HCT116 (cell line): ENCODE results near the gene HEMK1. TPM values are rescaled to one million over a fixed set of nuclear protein-coding genes. Genes with fewer than 3 reads are reported as not detected.
A peak's percentile ranks its signal among the peaks of the same experiment; 100 is the strongest.

Experiments used
- ATAC-seq: fragments of 200-7000 bp; cut with Tn5 transposase; 2 replicates; pipeline ENCODE4 v1.9.1; 2020; ENCODE audit warnings: mild to moderate bottlenecking, moderate library complexity
- BruUV-seq: library from RNA; stranded (reverse); fragments of 400-500 nt; replicated peaks from 2 replicates; lab custom pipeline; 2021; lab: Mats Ljungman, UMichigan
- CTCF ChIA-PET: fragments of 300-600 bp; sonication (Branson Sonifier 250); formaldehyde crosslinking; loops from one replicate; lab custom pipeline; 2021; ENCODE audit warnings: antibody characterized with exemption; lab: Charles Lee
- POLR2A ChIA-PET: fragments of 300-600, 350-600 bp; sonication (Branson Sonifier 250); formaldehyde crosslinking; loops from one replicate; lab custom pipeline; 2021; ENCODE audit warnings: antibody characterized with exemption; lab: Charles Lee
- RAD21 ChIA-PET, 2 experiments: fragments of 300-600 bp; sonication (Branson Sonifier 250); formaldehyde crosslinking; loops; one replicate each; lab custom pipeline; 2023; ENCODE audit warnings: low total read pairs in 2 of 2; ENCODE audit not compliant: uncharacterized antibody in 2 of 2, unreplicated experiment in 2 of 2, low non-redundant PET in 1 of 2; lab: Charles Lee
- DNase-seq: peaks from one replicate; pipeline ENCODE4 v3.0.0-alpha.2; 2010; ENCODE audit warnings: low read depth, low spot score
- H2AFZ ChIP-seq: fragments of 200-600 bp; shearing (Covaris generic), sonication (generic); 2 replicates; pipeline ENCODE4 v1.6.1; 2017; ENCODE audit warnings: low read depth, mixed run types, mixed read lengths, antibody characterized with exemption, low read length; ENCODE audit not compliant: poor library complexity, severe bottlenecking
- H3K27ac ChIP-seq: 2 replicates; pipeline ENCODE4 v1.5.1; 2012; ENCODE audit warnings: low read depth, low read length
- H3K27me3 ChIP-seq: fragments of 200-600 bp; sonication (generic); 2 replicates; pipeline ENCODE4 v1.6.1; 2016; ENCODE audit warnings: mixed run types, low read length, mixed read lengths; ENCODE audit not compliant: insufficient read depth
- H3K36me3 ChIP-seq, 2 experiments: fragments of 200-500 bp in 1 of 2; fragments of 200-600 bp in 1 of 2; sonication (Bioruptor generic) in 1 of 2; sonication (generic) in 1 of 2; 2 replicates each; pipeline versions ENCODE4 v1.5.1 to v1.6.1; 2014 to 2016; ENCODE audit warnings: low read length in 2 of 2, inconsistent platforms in 1 of 2, mixed read lengths in 1 of 2, mixed run types in 1 of 2; ENCODE audit not compliant: insufficient read depth in 2 of 2, control insufficient read depth in 1 of 2
- H3K4me1 ChIP-seq, 2 experiments: fragments of 200-600 bp in 1 of 2; sonication (generic) in 1 of 2; 2 replicates each; pipeline versions ENCODE4 v1.5.1 to v1.6.1; 2012 to 2017; ENCODE audit warnings: low read length in 2 of 2, inconsistent platforms in 1 of 2, mild to moderate bottlenecking in 1 of 2, mixed read lengths in 1 of 2, mixed run types in 1 of 2, moderate library complexity in 1 of 2; ENCODE audit not compliant: insufficient read depth in 2 of 2, control insufficient read depth in 1 of 2
- H3K4me2 ChIP-seq: fragments of 200-600 bp; sonication (generic); 2 replicates; pipeline ENCODE4 v1.6.1; 2017; ENCODE audit warnings: mixed run types, low read length, mixed read lengths
- H3K4me3 ChIP-seq, 2 experiments: fragments of 200-600 bp in 1 of 2; sonication (generic) in 1 of 2; replicated peaks in 1 of 2; 2 replicates each; pipeline ENCODE4 v1.5.1; 2011 to 2016; ENCODE audit warnings: low read length in 2 of 2, control low read depth in 1 of 2, low read depth in 1 of 2, mild to moderate bottlenecking in 1 of 2, mixed read lengths in 1 of 2, mixed run types in 1 of 2
- H3K79me2 ChIP-seq: fragments of 200-600 bp; sonication (generic); 2 replicates; pipeline ENCODE4 v1.6.1; 2017; ENCODE audit warnings: mild to moderate bottlenecking, mixed run types, low read length, moderate library complexity, mixed read lengths; ENCODE audit not compliant: insufficient read depth
- H3K9ac ChIP-seq: fragments of 200-600 bp; sonication (generic); 2 replicates; pipeline ENCODE4 v1.6.1; 2016; ENCODE audit warnings: low read length, mixed read lengths
- H3K9me2 ChIP-seq: fragments of 200-600 bp; sonication (generic), shearing (Covaris generic); 2 replicates; pipeline ENCODE4 v1.6.1; 2017; ENCODE audit warnings: mixed run types, mild to moderate bottlenecking, moderate library complexity; ENCODE audit not compliant: insufficient read depth
- H3K9me3 ChIP-seq, 2 experiments: fragments of 200-500 bp in 1 of 2; fragments of 200-600 bp in 1 of 2; sonication (Bioruptor generic) in 1 of 2; sonication (generic) in 1 of 2; 2 replicates each; pipeline ENCODE4 v1.6.1; 2014 to 2017; ENCODE audit warnings: low read length in 2 of 2, mixed read lengths in 2 of 2, inconsistent platforms in 1 of 2, low read depth in 1 of 2, mild to moderate bottlenecking in 1 of 2, mixed run types in 1 of 2, moderate library complexity in 1 of 2; ENCODE audit not compliant: control insufficient read depth in 1 of 2, insufficient read depth in 1 of 2
- H4K20me1 ChIP-seq: fragments of 200-600 bp; sonication (generic), shearing (Covaris generic); 2 replicates; pipeline ENCODE4 v1.6.1; 2017; ENCODE audit warnings: mixed run types, mild to moderate bottlenecking, moderate library complexity; ENCODE audit not compliant: insufficient read depth
- CTCF ChIP-seq, 3 experiments: fragments of 200-600 bp in 1 of 3; sonication (generic) in 1 of 3; IDR thresholded peaks in 2 of 3; conservative IDR thresholded peaks in 1 of 3; 2 replicates each; pipeline ENCODE4 v1.5.1; 2012 to 2017; ENCODE audit warnings: low read depth in 2 of 3, low read length in 2 of 3, antibody characterized with exemption in 1 of 3, borderline replicate concordance in 1 of 3, control low read depth in 1 of 3, mild to moderate bottlenecking in 1 of 3, mixed read lengths in 1 of 3, mixed run types in 1 of 3, moderate library complexity in 1 of 3; ENCODE audit not compliant: insufficient read depth in 1 of 3
- EGR1 ChIP-seq: IDR thresholded peaks from 2 replicates; pipeline ENCODE4 v1.6.1; 2012; ENCODE audit warnings: low read depth
- EZH2 ChIP-seq: fragments of 200-600 bp; sonication (generic); IDR thresholded peaks from 2 replicates; pipeline ENCODE4 v1.6.1; 2017; ENCODE audit warnings: antibody characterized with exemption, mixed run types
- EZH2phosphoT487 ChIP-seq: fragments of 200-600 bp; IDR thresholded peaks from 2 replicates; pipeline ENCODE4 v1.6.1; 2018; ENCODE audit warnings: antibody characterized with exemption, borderline replicate concordance
- JUND ChIP-seq: IDR thresholded peaks from 2 replicates; pipeline ENCODE4 v1.6.1; 2012
- MAX ChIP-seq: IDR thresholded peaks from 2 replicates; pipeline ENCODE4 v1.6.1; 2012
- POLR2AphosphoS5 ChIP-seq: IDR thresholded peaks from 2 replicates; pipeline ENCODE4 v1.6.1; 2011; ENCODE audit warnings: mild to moderate bottlenecking, low read depth, low read length, moderate library complexity
- RAD21 ChIP-seq: IDR thresholded peaks from 2 replicates; pipeline ENCODE4 v1.6.1; 2012; ENCODE audit warnings: low read depth, mild to moderate bottlenecking
- SIN3A ChIP-seq: IDR thresholded peaks from 2 replicates; pipeline ENCODE4 v1.6.1; 2012; ENCODE audit warnings: low read depth
- SP1 ChIP-seq: IDR thresholded peaks from 2 replicates; pipeline ENCODE4 v1.6.1; 2012; ENCODE audit warnings: low read depth
- TCF7L2 ChIP-seq: IDR thresholded peaks from 2 replicates; pipeline ENCODE4 v1.7.0; 2011; ENCODE audit warnings: borderline replicate concordance, inconsistent platforms; ENCODE audit not compliant: insufficient read depth, insufficient read length; ENCODE audit errors: extremely low read depth
- ZBTB33 ChIP-seq: IDR thresholded peaks from 2 replicates; pipeline ENCODE4 v1.6.1; 2011; ENCODE audit warnings: mild to moderate bottlenecking, low read length, moderate library complexity; ENCODE audit not compliant: insufficient replicate concordance; ENCODE audit errors: extremely low read depth
- ZFX ChIP-seq: fragments of 450-650 bp; IDR thresholded peaks from 2 replicates; pipeline ENCODE4 v1.6.1; 2017
- ZNF274 ChIP-seq: fragments of 200-500 bp; sonication (Bioruptor generic); IDR thresholded peaks from 2 replicates; pipeline ENCODE4 v1.6.1; 2014; ENCODE audit warnings: mild to moderate bottlenecking, low read depth, low read length, inconsistent platforms
- intact Hi-C: fragments of 100-400 bp; cut with micrococcal nuclease; formaldehyde crosslinking; loops from 2 replicates; pipeline ENCODE4 v1.10.0; 2022
- total RNA-seq: library from RNA; stranded (reverse); gene quantifications from one replicate; pipeline ENCODE4 v1.2.1, GENCODE V29; 2021; ENCODE audit not compliant: unreplicated experiment

Gene HEMK1
- total RNA-seq, 1 experiment from 2014 or later: 20.5 TPM

GRCh38 chr3:50600841-50601591 lies 31.7 kb downstream of the HEMK1 start:
- Histone ChIP-seq H3K4me3 (peak overlapping the region; percentile 25 to 35), H3K79me2 (no peaks in the 10 kb centered on the region), H3K9ac (peak overlapping the region; percentile 67), H2AFZ (no peak overlapping the region), H3K9me2 (no peaks in the 10 kb centered on the region), H3K4me2 (peak overlapping the region; percentile 78), H3K27ac (peak overlapping the region; percentile 98), H3K9me3 (no peaks in the 10 kb centered on the region), H4K20me1 (no peaks in the 10 kb centered on the region), H3K4me1 (peaks cover 37 to 40% of the 10 kb centered on the region in 2 experiments), H3K27me3 (no peaks in the 10 kb centered on the region), H3K36me3 (no peaks in the 10 kb centered on the region)
- TF ChIP-seq SIN3A (no peak), EZH2phosphoT487 (no peak), RAD21 (no peak), TCF7L2 (peak; percentile 83), SP1 (no peak), ZNF274 (no peak), MAX (no peak), ZBTB33 (no peak), CTCF (IDR thresholded peaks at IDR 0.05 in 2 of 3, conservative IDR thresholded peaks at IDR 0.05 in 1 of 3; ENCODE audit: borderline replicate concordance in 1 of 3, insufficient read depth in 1 of 3, low read depth in 2 of 3, low read length in 2 of 3) (no peak), EGR1 (no peak), EZH2 (no peak), ZFX (peak; percentile 80; the same call in 1 of the 2 replicates), JUND (no peak), POLR2AphosphoS5 (peak; percentile 57)
- ChIA-PET RAD21 (interaction anchor here (0.7 to 1.6 kb wide), 6 partner anchors 9 to 13 kb away, joined by 3 to 7 read pairs (median 3); partner anchors contain the start of gene CISH (in 2 of the 2)), CTCF (interaction anchor here (1.1 to 3.0 kb wide), 6 partner anchors 9 to 1081 kb away, joined by 3 to 18 read pairs (median 6); partner anchors contain the start of genes CISH and MAPKAPK3), POLR2A (interaction anchor here (0.7 to 1.6 kb wide), 7 partner anchors 8 to 366 kb away, joined by 3 to 7 read pairs (median 4); partner anchors contain the start of genes CISH and HEMK1)
- DNase-seq (peak; percentile 77), ATAC-seq (peak; percentile 81)
- no TSS peak for BruUV-seq
- intact Hi-C loops: loop anchor here (1.0 kb wide), 1 partner anchor 29 kb away; no protein-coding TSS in a partner anchor
